Iris pigment epithelial cell (primary cell): ENCODE data around the gene ANXA8L1.
A peak's percentile ranks its signal among the peaks of the same experiment; 100 is the strongest.
"Not testable (repeated sequence)": the region's sequence is repeated elsewhere in the genome, so short reads cannot be mapped to it uniquely, and the experiment has no call there.

Experiments
- DNase-seq: peaks from one replicate; pipeline ENCODE4 v3.0.0-alpha.2; 2011; ENCODE audit warnings: low read depth

Gene ANXA8L1

GRCh38 chr10:46375406-46375805 is at the start of gene ANXA8L1:
ANXA8L1 (plus strand) TSS chr10:46375776; CDS start chr10:46375852, 76 bp downstream.
- DNase-seq: not testable (repeated sequence)

- no peak for DNase-seq
Measured at GRCh38 chr10:46326066-46326465, 49.5 kb upstream of the ANXA8L1 start.

GRCh38 chr10:46326971-46327370 is 48.6 kb upstream of the ANXA8L1 start:
- no peak for DNase-seq

- no peak for DNase-seq
Measured at GRCh38 chr10:46327685-46328084, 47.9 kb upstream of the ANXA8L1 start.

GRCh38 chr10:46328853-46329689 is 46.5 kb upstream of the ANXA8L1 start:
- DNase-seq: no peak

- DNase-seq: no peak
Measured at GRCh38 chr10:46329690-46330016, 45.9 kb upstream of the ANXA8L1 start.

GRCh38 chr10:46330894-46331293 is 44.7 kb upstream of the ANXA8L1 start:
- no peak for DNase-seq

GRCh38 chr10:46365484-46365883 is 10.1 kb upstream of the ANXA8L1 start:
- peak; percentile 16 for DNase-seq

- DNase-seq: not testable (repeated sequence)
Measured at GRCh38 chr10:46367209-46367608, 8.4 kb upstream of the ANXA8L1 start.

- not testable (repeated sequence) for DNase-seq
Measured at GRCh38 chr10:46367666-46368240, 7.8 kb upstream of the ANXA8L1 start.

GRCh38 chr10:46368956-46369355 is 6.6 kb upstream of the ANXA8L1 start:
- DNase-seq: not testable (repeated sequence)

- DNase-seq: not testable (repeated sequence)
Measured at GRCh38 chr10:46374410-46374809, 1.2 kb upstream of the ANXA8L1 start.

GRCh38 chr10:46377022-46377421 is 1.4 kb downstream of the ANXA8L1 start:
- DNase-seq: not testable (repeated sequence)

- DNase-seq: not testable (repeated sequence)
Measured at GRCh38 chr10:46377651-46378050, 2.1 kb downstream of the ANXA8L1 start.

- DNase-seq: not testable (repeated sequence)
Measured at GRCh38 chr10:46378108-46378507, 2.5 kb downstream of the ANXA8L1 start.

GRCh38 chr10:46379233-46379848 is 3.8 kb downstream of the ANXA8L1 start:
- DNase-seq: not testable (repeated sequence)

- DNase-seq: not testable (repeated sequence)
Measured at GRCh38 chr10:46385858-46386257, 10.3 kb downstream of the ANXA8L1 start.

GRCh38 chr10:46386694-46387093 is 11.1 kb downstream of the ANXA8L1 start:
- not testable (repeated sequence) for DNase-seq

GRCh38 chr10:46387309-46387902 is 11.8 kb downstream of the ANXA8L1 start:
- not testable (repeated sequence) for DNase-seq

GRCh38 chr10:46391422-46391821 is 15.8 kb downstream of the ANXA8L1 start:
- not testable (repeated sequence) for DNase-seq

- peak; percentile 70 for DNase-seq
Measured at GRCh38 chr10:46396441-46397279, 21.1 kb downstream of the ANXA8L1 start.

- DNase-seq: peak; percentile 1
Measured at GRCh38 chr10:46397767-46398166, 22.2 kb downstream of the ANXA8L1 start.
